IMR-90 (cell line): Measurements from ENCODE around the gene MICU1. TPM values are rescaled to one million over a fixed set of nuclear protein-coding genes. Genes with fewer than 3 reads are reported as not detected.

ENCODE experiments used
- ATAC-seq: fragments of 200-7000 bp; cut with Tn5 transposase; 2 replicates; pipeline ENCODE4 v1.9.1; 2020; ENCODE audit warnings: low read depth, mild to moderate bottlenecking, moderate library complexity
- BruUV-seq: library from RNA; stranded (reverse); fragments of 400-500 nt; replicated peaks from 2 replicates; lab custom pipeline; 2021; lab: Mats Ljungman, UMichigan
- CTCF ChIA-PET: fragments of 300-600 bp; formaldehyde crosslinking; extraction: SDS; loops from one replicate; lab custom pipeline; 2021; ENCODE audit warnings: antibody characterized with exemption; lab: Yijun Ruan, JAX
- POLR2A ChIA-PET: fragments of 300-600 bp; sonication (Branson Sonifier 250); formaldehyde crosslinking; loops from one replicate; lab custom pipeline; 2022; ENCODE audit warnings: antibody characterized with exemption; ENCODE audit not compliant: unreplicated experiment; lab: Charles Lee
- DNase-seq: peaks from one replicate; pipeline ENCODE4 v3.0.0; 2013
- H2AFZ ChIP-seq: replicated peaks from 2 replicates; pipeline ENCODE3; 2013; ENCODE audit warnings: low read length, mild to moderate bottlenecking; ENCODE audit not compliant: poor library complexity
- H2AK5ac ChIP-seq: 2 replicates; pipeline ENCODE4 v1.6.1; 2013; ENCODE audit warnings: low read depth, low read length, inconsistent platforms
- H2AK9ac ChIP-seq: replicated peaks from 2 replicates; pipeline ENCODE3; 2013; ENCODE audit warnings: mild to moderate bottlenecking, low read depth, low read length, moderate library complexity; ENCODE audit not compliant: poor library complexity
- H2BK120ac ChIP-seq: 2 replicates; pipeline ENCODE4 v1.6.1; 2013; ENCODE audit warnings: low read depth, low read length, inconsistent platforms
- H2BK15ac ChIP-seq: 3 replicates; pipeline ENCODE4 v1.6.1; 2013; ENCODE audit warnings: low read depth, low read length, inconsistent platforms
- H2BK20ac ChIP-seq: 2 replicates; pipeline ENCODE4 v1.6.1; 2013; ENCODE audit warnings: low read depth, mild to moderate bottlenecking, inconsistent platforms, low read length, moderate library complexity
- H2BK5ac ChIP-seq: 2 replicates; pipeline ENCODE4 v1.6.1; 2013; ENCODE audit warnings: mild to moderate bottlenecking, low read depth, low read length, inconsistent platforms; ENCODE audit not compliant: poor library complexity, severe bottlenecking
- H3K14ac ChIP-seq: replicated peaks from 2 replicates; pipeline ENCODE4 v1.6.1; 2013; ENCODE audit warnings: low read depth, low read length, inconsistent platforms
- H3K18ac ChIP-seq: 2 replicates; pipeline ENCODE4 v1.6.1; 2013; ENCODE audit warnings: low read depth, low read length, control low read depth
- H3K23ac ChIP-seq: 2 replicates; pipeline ENCODE4 v1.6.1; 2013; ENCODE audit warnings: low read depth, low read length, inconsistent platforms
- H3K27ac ChIP-seq: 2 replicates; pipeline ENCODE4 v1.5.1; 2013; ENCODE audit warnings: mild to moderate bottlenecking, control low read depth, low read length; ENCODE audit not compliant: insufficient read depth
- H3K27me3 ChIP-seq: 2 replicates; pipeline ENCODE4 v1.6.1; 2013; ENCODE audit warnings: low read length; ENCODE audit not compliant: control insufficient read depth, insufficient read depth
- H3K36me3 ChIP-seq: 2 replicates; pipeline ENCODE4 v1.6.1; 2013; ENCODE audit warnings: low read length, mixed read lengths; ENCODE audit not compliant: control insufficient read depth, insufficient read depth
- H3K4ac ChIP-seq: 2 replicates; pipeline ENCODE4 v1.6.1; 2013; ENCODE audit warnings: low read depth, low read length, inconsistent platforms
- H3K4me1 ChIP-seq: 2 replicates; pipeline ENCODE4 v1.6.1; 2013; ENCODE audit warnings: low read length, mixed read lengths; ENCODE audit not compliant: control insufficient read depth, insufficient read depth
- H3K4me2 ChIP-seq: 2 replicates; pipeline ENCODE4 v1.6.1; 2013; ENCODE audit warnings: low read depth, mild to moderate bottlenecking, control low read depth, low read length, moderate library complexity
- H3K4me3 ChIP-seq: 2 replicates; pipeline ENCODE4 v1.5.1; 2013; ENCODE audit warnings: low read depth, mild to moderate bottlenecking, control low read depth, low read length, moderate library complexity; ENCODE audit not compliant: insufficient read depth
- H3K56ac ChIP-seq: 2 replicates; pipeline ENCODE4 v1.6.1; 2013; ENCODE audit warnings: low read length, inconsistent platforms; ENCODE audit not compliant: insufficient read depth; ENCODE audit errors: extremely low read depth
- H3K79me1 ChIP-seq, 2 experiments: 2 replicates each; pipeline ENCODE4 v1.6.1; 2013; ENCODE audit warnings: low read length in 2 of 2, inconsistent platforms in 1 of 2, low read depth in 1 of 2
- H3K9ac ChIP-seq: 2 replicates; pipeline ENCODE4 v1.6.1; 2013; ENCODE audit warnings: low read depth, low read length, control low read depth
- H3K9me1 ChIP-seq: 2 replicates; pipeline ENCODE4 v1.6.1; 2013; ENCODE audit warnings: low read length, inconsistent platforms; ENCODE audit not compliant: insufficient read depth
- H3K9me3 ChIP-seq: 2 replicates; pipeline ENCODE4 v1.6.1; 2013; ENCODE audit warnings: low read length; ENCODE audit not compliant: control insufficient read depth, insufficient read depth
- H4K20me1 ChIP-seq: 2 replicates; pipeline ENCODE4 v1.6.1; 2013; ENCODE audit warnings: low read length, inconsistent platforms; ENCODE audit not compliant: insufficient read depth
- H4K5ac ChIP-seq: 2 replicates; pipeline ENCODE4 v1.6.1; 2013; ENCODE audit warnings: mild to moderate bottlenecking, low read depth, low read length, control low read depth
- H4K8ac ChIP-seq, 2 experiments: 2 replicates each; pipeline ENCODE4 v1.6.1; 2013; ENCODE audit warnings: low read depth in 2 of 2, low read length in 2 of 2, control low read depth in 1 of 2, inconsistent platforms in 1 of 2
- H4K91ac ChIP-seq: 2 replicates; pipeline ENCODE4 v1.6.1; 2013; ENCODE audit warnings: low read depth, low read length, inconsistent platforms; ENCODE audit not compliant: insufficient read depth
- BHLHE40 ChIP-seq: fragments of 150-350 bp; IDR thresholded peaks from 2 replicates; pipeline ENCODE4 v1.6.1; 2016; ENCODE audit warnings: mild to moderate bottlenecking, low read depth, low read length
- MAZ ChIP-seq: IDR thresholded peaks from 2 replicates; pipeline ENCODE4 v1.6.1; 2012; ENCODE audit warnings: low read depth, mild to moderate bottlenecking, low read length, improper control_type of control experiment, moderate library complexity, borderline replicate concordance
- MXI1 ChIP-seq: IDR thresholded peaks from 2 replicates; pipeline ENCODE4 v1.6.1; 2012; ENCODE audit warnings: low read depth, mild to moderate bottlenecking, low read length, moderate library complexity, borderline replicate concordance
- RAD21 ChIP-seq: IDR thresholded peaks from 2 replicates; pipeline ENCODE4 v1.6.1; 2012; ENCODE audit warnings: low read length, improper control_type of control experiment
- RCOR1 ChIP-seq: IDR thresholded peaks from 2 replicates; pipeline ENCODE4 v1.6.1; 2012; ENCODE audit warnings: mild to moderate bottlenecking, low read length, improper control_type of control experiment; ENCODE audit not compliant: insufficient replicate concordance
- RFX5 ChIP-seq: IDR thresholded peaks from 2 replicates; pipeline ENCODE4 v1.8.0; 2012; ENCODE audit warnings: low read depth, mild to moderate bottlenecking, low read length, moderate library complexity
- SMC3 ChIP-seq: fragments of 150-350 bp; IDR thresholded peaks from 2 replicates; pipeline ENCODE4 v1.6.1; 2016; ENCODE audit warnings: low read depth, mild to moderate bottlenecking, antibody characterized with exemption, low read length, moderate library complexity
- WGBS, 2 experiments: methylation state at CpG; one replicate each; pipeline versions ENCODE4 v1.1.5 to v1.1.7; 2013; ENCODE audit warnings: missing lambda C conversion rate in 2 of 2; ENCODE audit not compliant: insufficient read length in 1 of 2; ENCODE audit errors: extremely low coverage in 2 of 2; 5-methylcytosine and 5-hydroxymethylcytosine counted together
- dilution Hi-C: fragments of 300-500 bp; cut with HindIII; formaldehyde crosslinking; loops from one replicate; pipeline ENCODE4 v1.14.3; 2018; ENCODE audit warnings: low sequenced_read_pairs; ENCODE audit not compliant: unreplicated experiment
- in situ Hi-C: fragments of 300-500 bp; cut with MboI; formaldehyde crosslinking; loops from 3 replicates; pipeline ENCODE4 v1.14.3; 2019; ENCODE audit warnings: low sequenced_read_pairs, inconsistent platforms, mixed read lengths
- intact Hi-C: fragments of 100-400 bp; cut with micrococcal nuclease; formaldehyde crosslinking; loops from 2 replicates; pipeline ENCODE4 v1.10.0; 2022
- polyA plus RNA-seq, 3 experiments: library from polyadenylated mRNA; depleted of rRNA; stranded (reverse); fragments of >200 nt; gene quantifications; 2 replicates each; pipeline ENCODE4 v1.2.3, GENCODE V29; 2012; ENCODE audit warnings: low replicate concordance in 1 of 3
- total RNA-seq: library from RNA; depleted of rRNA; stranded (reverse); fragments of >200 nt; gene quantifications from 2 replicates; pipeline ENCODE4 v1.2.3, GENCODE V29; 2012
- TF ChIP-seq, protein P1 (sequence below): fragments of 150-350 bp; IDR thresholded peaks from 2 replicates; pipeline ENCODE4 v1.6.1; 2017; ENCODE audit warnings: mild to moderate bottlenecking, antibody characterized with exemption, low read length, low read depth
- TF ChIP-seq, protein P2 (sequence below): conservative IDR thresholded peaks from 2 replicates; pipeline ENCODE4 v1.5.1; 2012; ENCODE audit warnings: mild to moderate bottlenecking, low read depth, low read length, improper control_type of control experiment

The MICU1 gene
- total and polyA plus RNA-seq, 2 of the 4 experiments (the other 2 are of a cell fraction), result 43.6 to 44.7 TPM

DNA sequence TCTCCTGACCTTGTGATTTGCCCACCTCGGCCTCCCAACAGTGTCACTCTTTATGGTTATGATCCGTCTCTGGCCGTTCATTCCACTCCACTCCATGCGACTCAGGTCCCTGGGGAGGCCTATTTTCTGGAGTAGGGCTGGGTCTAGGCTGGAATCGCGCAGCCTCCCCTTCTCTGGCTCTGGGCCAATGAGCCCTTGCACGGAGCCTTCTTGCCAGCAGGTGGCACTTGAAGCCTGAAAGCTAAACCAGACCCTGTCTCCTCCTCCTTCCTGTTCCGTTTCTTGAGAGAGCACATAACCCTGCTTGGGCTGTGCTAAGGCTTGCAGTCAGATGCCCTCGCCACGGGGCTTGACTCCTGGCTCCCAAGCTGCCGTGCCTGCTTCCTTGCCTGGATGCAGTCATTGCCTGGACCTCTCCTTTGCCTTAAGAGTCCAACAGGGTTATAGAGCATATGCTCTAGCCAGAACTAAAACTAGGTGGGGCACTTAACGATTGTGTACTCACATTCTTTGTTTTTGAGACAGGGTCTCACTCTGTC lies 261.6 kb downstream of the MICU1 start:
- CTCF ChIA-PET, result interaction anchor here (0.6 to 1.6 kb wide), 4 partner anchors 9 to 478 kb away, joined by 3 to 5 read pairs (median 3); partner anchors contain the start of gene DNAJB12
- peak overlapping the region; percentile 86 for H2BK120ac ChIP-seq
- H2AFZ ChIP-seq, result peak overlapping the region; percentile 87
- H3K4me1 ChIP-seq, result peaks cover 12% of the 10 kb centered on the region
- peak overlapping the region; percentile 29; the same call in 1 of the 3 replicates for H2BK15ac ChIP-seq
- 0 out of 2 replicates have a peak overlapping the region, but pooled peaks have one; percentile 14 for H3K56ac ChIP-seq
- H4K20me1 ChIP-seq, result no peaks in the 10 kb centered on the region
- H3K79me1 ChIP-seq, result no peaks in the 10 kb centered on the region
- 24% methylated on average over 5 of the region's 12 CpGs; no CpG with 5 or more reads in 1 of the 2 experiments for WGBS, 2 experiments
- peak overlapping the region; percentile 57 to 97 for H4K8ac ChIP-seq
- peak overlapping the region; percentile 88 for H2AK5ac ChIP-seq
- BruUV-seq, result no TSS peak
- peak overlapping the region; percentile 21 for H2AK9ac ChIP-seq
- H3K9me3 ChIP-seq, result no peaks in the 10 kb centered on the region
- H3K18ac ChIP-seq, result peak overlapping the region; percentile 62; the same call in 1 of the 2 replicates
- H4K5ac ChIP-seq, result peak overlapping the region; percentile 92
- peak overlapping the region; percentile 81 for H4K91ac ChIP-seq
- H3K9ac ChIP-seq, result peak overlapping the region; percentile 54; the same call in 1 of the 2 replicates
- dilution Hi-C loops (no loop called here), intact Hi-C loops (loop anchor here (1.0 to 2.0 kb wide), 5 partner anchors 260 to 511 kb away; partner anchors contain the start of gene MCU), in situ Hi-C loops (loop anchor here (5.0 to 10.0 kb wide), 2 partner anchors 468 to 700 kb away; no protein-coding TSS in a partner anchor)
- peak overlapping the region; percentile 85 for H2BK20ac ChIP-seq
- TF ChIP-seq BHLHE40, result no peak
- peak; percentile 90 for TF ChIP-seq SMC3
- peak; percentile 93 for TF ChIP-seq RAD21
- TF ChIP-seq RCOR1, result no peak
- TF ChIP-seq MXI1, result no peak
- TF ChIP-seq, protein P1, sequence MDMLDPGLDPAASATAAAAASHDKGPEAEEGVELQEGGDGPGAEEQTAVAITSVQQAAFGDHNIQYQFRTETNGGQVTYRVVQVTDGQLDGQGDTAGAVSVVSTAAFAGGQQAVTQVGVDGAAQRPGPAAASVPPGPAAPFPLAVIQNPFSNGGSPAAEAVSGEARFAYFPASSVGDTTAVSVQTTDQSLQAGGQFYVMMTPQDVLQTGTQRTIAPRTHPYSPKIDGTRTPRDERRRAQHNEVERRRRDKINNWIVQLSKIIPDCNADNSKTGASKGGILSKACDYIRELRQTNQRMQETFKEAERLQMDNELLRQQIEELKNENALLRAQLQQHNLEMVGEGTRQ, result no peak
- TF ChIP-seq RFX5, result no peak
- peak; percentile 39; the same call in 1 of the 2 replicates for TF ChIP-seq MAZ
- TF ChIP-seq, protein P2, sequence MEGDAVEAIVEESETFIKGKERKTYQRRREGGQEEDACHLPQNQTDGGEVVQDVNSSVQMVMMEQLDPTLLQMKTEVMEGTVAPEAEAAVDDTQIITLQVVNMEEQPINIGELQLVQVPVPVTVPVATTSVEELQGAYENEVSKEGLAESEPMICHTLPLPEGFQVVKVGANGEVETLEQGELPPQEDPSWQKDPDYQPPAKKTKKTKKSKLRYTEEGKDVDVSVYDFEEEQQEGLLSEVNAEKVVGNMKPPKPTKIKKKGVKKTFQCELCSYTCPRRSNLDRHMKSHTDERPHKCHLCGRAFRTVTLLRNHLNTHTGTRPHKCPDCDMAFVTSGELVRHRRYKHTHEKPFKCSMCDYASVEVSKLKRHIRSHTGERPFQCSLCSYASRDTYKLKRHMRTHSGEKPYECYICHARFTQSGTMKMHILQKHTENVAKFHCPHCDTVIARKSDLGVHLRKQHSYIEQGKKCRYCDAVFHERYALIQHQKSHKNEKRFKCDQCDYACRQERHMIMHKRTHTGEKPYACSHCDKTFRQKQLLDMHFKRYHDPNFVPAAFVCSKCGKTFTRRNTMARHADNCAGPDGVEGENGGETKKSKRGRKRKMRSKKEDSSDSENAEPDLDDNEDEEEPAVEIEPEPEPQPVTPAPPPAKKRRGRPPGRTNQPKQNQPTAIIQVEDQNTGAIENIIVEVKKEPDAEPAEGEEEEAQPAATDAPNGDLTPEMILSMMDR, result peak; percentile 92
- peak overlapping the region; percentile 95 for H3K4ac ChIP-seq
- peak overlapping the region; percentile 88 for H3K27ac ChIP-seq
- no peaks in the 10 kb centered on the region for H3K27me3 ChIP-seq
- ATAC-seq (peak; percentile 95), DNase-seq (peak; percentile 91)
- no peak overlapping the region for H3K4me3 ChIP-seq
- POLR2A ChIA-PET, result no interaction called here
- H3K4me2 ChIP-seq, result no peak overlapping the region
- peaks cover 3% of the 10 kb centered on the region for H3K9me1 ChIP-seq
- H2BK5ac ChIP-seq, result peak overlapping the region; percentile 95
- H3K23ac ChIP-seq, result peak overlapping the region; percentile 73
- peaks cover 7% of the 10 kb centered on the region; the same call in 1 of the 2 replicates for H3K36me3 ChIP-seq
- H3K14ac ChIP-seq, result peak overlapping the region; percentile 92
